Peyer's patch (tissue), 4 donors: ENCODE results near the gene SEC14L3. TPM values are rescaled to one million over a fixed set of nuclear protein-coding genes. Genes with fewer than 3 reads are reported as not detected.
"Not testable (repeated sequence)": the region's sequence is repeated elsewhere in the genome, so short reads cannot be mapped to it uniquely, and the experiment has no call there.

Experiments
- DNase-seq, 3 donors: peaks; one replicate each; pipeline ENCODE4 v3.0.0-alpha.2; 2017 to 2019
- H3K27ac ChIP-seq, 4 donors: fragments of 200-600 bp; sonication (generic); one replicate each; pipeline ENCODE4 v1.5.1; 2016 to 2019
- H3K27me3 ChIP-seq, 2 donors: fragments of 200-600 bp; sonication (generic); one replicate each; pipeline ENCODE4 v1.5.1; 2019
- H3K36me3 ChIP-seq, 3 donors: fragments of 200-600 bp; sonication (generic); one replicate each; pipeline ENCODE4 v1.5.1; 2016 to 2019
- H3K4me1 ChIP-seq, 4 donors: fragments of 200-600 bp; sonication (generic); one replicate each; pipeline ENCODE4 v1.5.1; 2016 to 2019
- H3K4me3 ChIP-seq, 4 donors: fragments of 200-600 bp; sonication (generic); 1 replicate in 3 of 4; 2 replicates in 1 of 4; pipeline ENCODE4 v1.5.1; 2016 to 2019; ENCODE audit warnings: mild to moderate bottlenecking in 1 of 4
- H3K9me3 ChIP-seq, 4 donors: fragments of 200-600 bp; sonication (generic); one replicate each; pipeline ENCODE4 v1.5.1; 2016 to 2019; ENCODE audit warnings: mild to moderate bottlenecking in 1 of 4
- CTCF ChIP-seq, 6 experiments: fragments of 450-650 bp in 4 of 6; fragments of 200-600 bp in 2 of 6; sonication (generic) in 1 of 6; IDR thresholded peaks; one replicate each; pipeline ENCODE4 v1.5.1; 2017 to 2019; ENCODE audit warnings: antibody characterized with exemption in 6 of 6, mild to moderate bottlenecking in 3 of 6, moderate library complexity in 1 of 6
- POLR2A ChIP-seq, 2 donors: fragments of 450-650 bp; IDR thresholded peaks; one replicate each; pipeline ENCODE4 v1.5.1; 2017; ENCODE audit warnings: antibody characterized with exemption in 2 of 2, mild to moderate bottlenecking in 2 of 2, moderate library complexity in 2 of 2
- total RNA-seq, 4 donors: library from RNA; depleted of rRNA; stranded (reverse); fragments of >200 nt; gene quantifications; one replicate each; pipeline ENCODE4 v1.1.0, GENCODE V29; 2016

SEC14L3 gene
- total RNA-seq, 4 donors from 2014 or later: not detected

- no peaks in the 10 kb centered on the region for H3K27me3 ChIP-seq
- no peaks in the 10 kb centered on the region for H3K36me3 ChIP-seq
- no peak overlapping the region for H3K4me3 ChIP-seq
- no peaks in the 10 kb centered on the region for H3K9me3 ChIP-seq
- no peak for DNase-seq
- no peaks in the 10 kb centered on the region for H3K4me1 ChIP-seq
- no peak for TF ChIP-seq POLR2A (IDR thresholded peaks at IDR 0.05)
- TF ChIP-seq CTCF (IDR thresholded peaks at IDR 0.05): no peak
- no peak overlapping the region for H3K27ac ChIP-seq
These were observed 3.0 kb upstream of the SEC14L3 start for GRCh38 chr22:30474683-30475424.

- TF ChIP-seq POLR2A (IDR thresholded peaks at IDR 0.05) (no peak), CTCF (IDR thresholded peaks at IDR 0.05) (no peak)
- H3K9me3 ChIP-seq: no peaks in the 10 kb centered on the region
- no peak overlapping the region for H3K4me3 ChIP-seq
- H3K4me1 ChIP-seq: no peaks in the 10 kb centered on the region
- no peak for DNase-seq
- no peaks in the 10 kb centered on the region for H3K36me3 ChIP-seq
- no peak overlapping the region for H3K27ac ChIP-seq
- no peaks in the 10 kb centered on the region for H3K27me3 ChIP-seq
These were observed 2.3 kb upstream of the SEC14L3 start for GRCh38 chr22:30474121-30474520.

- Histone ChIP-seq H3K27ac (no peak overlapping the region), H3K27me3 (no peaks in the 10 kb centered on the region), H3K36me3 (no peaks in the 10 kb centered on the region), H3K9me3 (no peaks in the 10 kb centered on the region), H3K4me1 (no peaks in the 10 kb centered on the region), H3K4me3 (no peak overlapping the region)
- no peak for DNase-seq
- TF ChIP-seq POLR2A (IDR thresholded peaks at IDR 0.05): no peak
- TF ChIP-seq CTCF (IDR thresholded peaks at IDR 0.05): no peak
These were observed 1.3 kb upstream of the SEC14L3 start for GRCh38 chr22:30472994-30473720.

- no peaks in the 10 kb centered on the region for H3K36me3 ChIP-seq
- H3K4me1 ChIP-seq: no peaks in the 10 kb centered on the region
- TF ChIP-seq POLR2A (IDR thresholded peaks at IDR 0.05) (no peak), CTCF (IDR thresholded peaks at IDR 0.05) (no peak)
- DNase-seq: no peak
- no peaks in the 10 kb centered on the region for H3K27me3 ChIP-seq
- H3K27ac ChIP-seq: no peak overlapping the region
- no peaks in the 10 kb centered on the region for H3K9me3 ChIP-seq
- H3K4me3 ChIP-seq: no peak overlapping the region
These were observed 1.2 kb downstream of the SEC14L3 start for GRCh38 chr22:30470655-30471054.

GRCh38 chr22:30469165-30469564 is 2.7 kb downstream of the SEC14L3 start:
- H3K27ac ChIP-seq: no peak overlapping the region
- no peaks in the 10 kb centered on the region for H3K4me1 ChIP-seq
- TF ChIP-seq POLR2A (IDR thresholded peaks at IDR 0.05) (no peak), CTCF (IDR thresholded peaks at IDR 0.05) (no peak)
- H3K4me3 ChIP-seq: no peak overlapping the region
- DNase-seq: no peak
- H3K9me3 ChIP-seq: no peaks in the 10 kb centered on the region
- H3K27me3 ChIP-seq: no peaks in the 10 kb centered on the region
- H3K36me3 ChIP-seq: no peaks in the 10 kb centered on the region

GRCh38 chr22:30460555-30460954 is 11.3 kb downstream of the SEC14L3 start:
- not testable (repeated sequence) for H3K4me1 ChIP-seq, H3K9me3 ChIP-seq, H3K27ac ChIP-seq, H3K4me3 ChIP-seq, H3K27me3 ChIP-seq, DNase-seq, H3K36me3 ChIP-seq
